K562 (cell line): ENCODE data around the gene ZG16B. TPM values are rescaled to one million over a fixed set of nuclear protein-coding genes. Genes with fewer than 3 reads are reported as not detected.

Experiments used
- ATAC-seq: fragments of 200-7000 bp; cut with Tn5 transposase; 3 replicates; pipeline ENCODE4 v1.9.1; 2020; ENCODE audit warnings: moderate library complexity
- BruUV-seq: library from RNA; stranded (reverse); fragments of 400-500 nt; replicated peaks from 2 replicates; lab custom pipeline; 2021; lab: Mats Ljungman, UMichigan
- CTCF ChIA-PET: fragments of 300-600 bp; formaldehyde crosslinking; extraction: SDS; loops from one replicate; lab custom pipeline; 2021; ENCODE audit warnings: low intra/inter-chr PET ratio; lab: Yijun Ruan, JAX
- POLR2A ChIA-PET: fragments of 300-600, 350-650 bp; sonication (Branson Sonifier 250); formaldehyde crosslinking; extraction: SDS; loops from one replicate; lab custom pipeline; 2021; ENCODE audit warnings: antibody characterized with exemption, inconsistent platforms; lab: Yijun Ruan, JAX
- DNase-seq, 4 experiments: peaks; one replicate each; pipeline versions ENCODE4 v3.0.0 to v3.0.0-alpha.2; 2011 to 2018; ENCODE audit warnings: low spot score in 3 of 4, mixed read lengths in 3 of 4; ENCODE audit errors: extremely low read depth in 1 of 4
- FAIRE-seq: peaks from 2 replicates; lab custom pipeline; 2011; peaks lifted over from hg19 to GRCh38; lab: Jason Lieb, UNC
- H2AFZ ChIP-seq: 2 replicates; pipeline ENCODE4 v1.6.0; 2011; ENCODE audit warnings: low read depth, low read length, control low read depth, inconsistent platforms
- H3K27ac ChIP-seq: fragments of 200-600 bp; 3 replicates; pipeline ENCODE4 v1.8.0; 2011; ENCODE audit warnings: low read depth, mild to moderate bottlenecking, control low read depth, inconsistent platforms, low read length, moderate library complexity, mixed read lengths; ENCODE audit errors: extremely low read depth
- H3K27me3 ChIP-seq, 2 experiments: fragments of 300-600 bp in 1 of 2; 2 replicates in 1 of 2; 3 replicates in 1 of 2; pipeline versions ENCODE4 v1.6.0 to v1.8.0; 2011; ENCODE audit warnings: inconsistent platforms in 2 of 2, low read length in 2 of 2, mild to moderate bottlenecking in 1 of 2, mixed read lengths in 1 of 2, moderate library complexity in 1 of 2; ENCODE audit not compliant: control insufficient read depth in 2 of 2, insufficient read depth in 2 of 2
- H3K36me3 ChIP-seq: fragments of 300-600 bp; 3 replicates; pipeline ENCODE4 v1.8.0; 2011; ENCODE audit warnings: mild to moderate bottlenecking, low read length, inconsistent platforms; ENCODE audit not compliant: control insufficient read depth, insufficient read depth
- H3K4me1 ChIP-seq, 2 experiments: fragments of 200-600 bp in 1 of 2; replicated peaks in 1 of 2; 2 replicates in 1 of 2; 3 replicates in 1 of 2; pipeline versions ENCODE4 v1.5.1 to v1.8.0; 2011; ENCODE audit warnings: inconsistent platforms in 2 of 2, low read length in 2 of 2, mild to moderate bottlenecking in 1 of 2, mixed read lengths in 1 of 2, moderate library complexity in 1 of 2; ENCODE audit not compliant: control insufficient read depth in 2 of 2, insufficient read depth in 2 of 2
- H3K4me2 ChIP-seq: 2 replicates; pipeline ENCODE4 v1.6.1; 2011; ENCODE audit warnings: low read length, control low read depth, inconsistent platforms, mixed read lengths; ENCODE audit not compliant: insufficient read depth
- H3K4me3 ChIP-seq: fragments of 200-600 bp; sonication (generic), shearing (Covaris generic); 2 replicates; pipeline ENCODE4 v1.5.1; 2016; ENCODE audit warnings: control low read depth, inconsistent platforms
- H3K79me2 ChIP-seq: fragments of 200-600 bp; 3 replicates; pipeline ENCODE4 v1.8.0; 2011; ENCODE audit warnings: low read length, inconsistent platforms; ENCODE audit not compliant: control insufficient read depth, insufficient read depth
- H3K9ac ChIP-seq, 2 experiments: 2 replicates each; pipeline versions ENCODE4 v1.6.0 to v1.6.1; 2011; ENCODE audit warnings: low read depth in 2 of 2, low read length in 2 of 2, control low read depth in 1 of 2, inconsistent platforms in 1 of 2, mild to moderate bottlenecking in 1 of 2, mixed read lengths in 1 of 2; ENCODE audit not compliant: insufficient read depth in 1 of 2
- H3K9me1 ChIP-seq: one replicate; pipeline ENCODE4 v1.6.0; 2011; ENCODE audit warnings: inconsistent platforms, mild to moderate bottlenecking, low read length, moderate library complexity; ENCODE audit not compliant: control insufficient read depth, insufficient read depth
- H3K9me3 ChIP-seq: replicated peaks from 2 replicates; pipeline ENCODE4 v1.5.1; 2011; ENCODE audit warnings: low read depth, low read length, inconsistent platforms; ENCODE audit not compliant: control insufficient read depth, insufficient read depth
- H4K20me1 ChIP-seq: replicated peaks from 2 replicates; pipeline ENCODE4 v1.6.1; 2011; ENCODE audit warnings: low read length, inconsistent platforms, mixed read lengths; ENCODE audit not compliant: control insufficient read depth, insufficient read depth
- ATF1 ChIP-seq, 2 experiments: fragments of 450-650 bp in 1 of 2; IDR thresholded peaks; 2 replicates each; pipeline ENCODE4 v1.6.1; 2016; ENCODE audit warnings: missing compliant biosample characterization in 1 of 2, missing genetic modification characterization in 1 of 2
- BDP1 ChIP-seq: IDR thresholded peaks from 3 replicates; pipeline ENCODE4 v1.6.1; 2011; ENCODE audit not compliant: insufficient read length, insufficient read depth
- HINFP ChIP-seq: fragments of 450-650 bp; conservative IDR thresholded peaks from 2 replicates; pipeline ENCODE4 v1.6.1; 2016; ENCODE audit warnings: missing genetic modification characterization, low read depth, mild to moderate bottlenecking, control low read depth, missing compliant biosample characterization
- PML ChIP-seq: IDR thresholded peaks from 2 replicates; pipeline ENCODE4 v1.6.1; 2012; ENCODE audit warnings: low read length, inconsistent platforms
- SAFB2 ChIP-seq: fragments of 200-400 bp; formaldehyde crosslinking; IDR thresholded peaks from 2 replicates; pipeline ENCODE4 v1.6.1; 2018; ENCODE audit warnings: borderline replicate concordance, low read length, low read depth, moderate library complexity; ENCODE audit not compliant: severe bottlenecking
- SIN3A ChIP-seq, 2 experiments: fragments of 150-350 bp in 1 of 2; IDR thresholded peaks; 2 replicates each; pipeline ENCODE4 v1.6.1; 2011 to 2016; ENCODE audit warnings: borderline replicate concordance in 2 of 2, low read depth in 2 of 2, low read length in 2 of 2, mild to moderate bottlenecking in 2 of 2, moderate library complexity in 2 of 2; ENCODE audit not compliant: control insufficient read depth in 1 of 2
- SNIP1 ChIP-seq: fragments of 450-650 bp; IDR thresholded peaks from 2 replicates; pipeline ENCODE4 v1.7.1; 2017; ENCODE audit warnings: low read depth, mild to moderate bottlenecking
- SREBF1 ChIP-seq: fragments of 150-350 bp; IDR thresholded peaks from 2 replicates; pipeline ENCODE4 v1.6.1; 2014; ENCODE audit warnings: antibody characterized with exemption, low read depth, low read length, borderline replicate concordance
- SRSF3 ChIP-seq: fragments of 200-400 bp; formaldehyde crosslinking; IDR thresholded peaks from 2 replicates; pipeline ENCODE4 v1.6.1; 2016; ENCODE audit warnings: mild to moderate bottlenecking, low read length, moderate library complexity; ENCODE audit not compliant: insufficient read depth
- TOE1 ChIP-seq, 2 experiments: fragments of 450-650 bp in 1 of 2; sonication (generic) in 1 of 2; formaldehyde crosslinking in 1 of 2; IDR thresholded peaks; 2 replicates each; pipeline versions ENCODE4 v1.7.1 to v1.8.0; 2016 to 2022; ENCODE audit warnings: borderline replicate concordance in 2 of 2, mild to moderate bottlenecking in 2 of 2, antibody characterized with exemption in 1 of 2, inconsistent platforms in 1 of 2, low read depth in 1 of 2, missing genetic modification reagents in 1 of 2, moderate library complexity in 1 of 2
- ZNF740 ChIP-seq, 3 experiments: fragments of 200-800 bp in 1 of 3; sonication (Bioruptor generic) in 1 of 3; sonication (generic) in 1 of 3; formaldehyde crosslinking in 1 of 3; IDR thresholded peaks; 2 replicates each; pipeline versions ENCODE4 v1.6.1 to v1.8.0; 2016 to 2022; ENCODE audit warnings: mild to moderate bottlenecking in 2 of 3, missing compliant biosample characterization in 2 of 3, missing genetic modification characterization in 2 of 3, missing genetic modification reagents in 1 of 3
- WGBS: fragments of 100-300 bp; shearing (Covaris generic); methylation state at CpG from one replicate; pipeline ENCODE4 v1.1.6; 2016; ENCODE audit warnings: low coverage, mixed read lengths; ENCODE audit not compliant: insufficient coverage; ENCODE audit errors: missing lambda C conversion rate; 5-methylcytosine and 5-hydroxymethylcytosine counted together
- in situ Hi-C: fragments of 300-500 bp; cut with MboI; formaldehyde crosslinking; loops from 4 replicates; pipeline ENCODE4 v1.15.0; 2018; ENCODE audit warnings: inconsistent platforms, mixed read lengths
- intact Hi-C: fragments of 100-400 bp; cut with micrococcal nuclease; formaldehyde crosslinking; loops from 2 replicates; pipeline ENCODE4 v1.14.2; 2022
- polyA plus RNA-seq, 8 experiments: library from polyadenylated mRNA; depleted of rRNA in 4 of 8; stranded (reverse) in 5 of 8; unstranded in 3 of 8; fragments of >200 nt; fragmentation: Nextera tagmentation in 2 of 8; fragmentation: Illumina TruSeq in 1 of 8; extraction: Ambion mirVana in 2 of 8; extraction: Trizol in 1 of 8; gene quantifications; 2 replicates each; pipeline versions ENCODE4 v1.2.1 to v1.2.3, GENCODE V29; 2011 to 2014; ENCODE audit warnings: inconsistent platforms in 1 of 8, missing spikeins in 1 of 8
- total RNA-seq, 7 experiments: library from RNA; depleted of rRNA in 6 of 7; stranded (reverse); fragments of >200 nt in 6 of 7; fragmentation: Illumina TruSeq in 2 of 7; extraction: Trizol in 2 of 7; gene quantifications; 2 replicates each; pipeline versions ENCODE4 v1.2.1 to v1.2.3, GENCODE V29; 2011 to 2021; ENCODE audit warnings: low replicate concordance in 1 of 7

The ZG16B gene
- total and polyA plus RNA-seq, 9 of the 15 experiments (the other 6 are each of a cell fraction or from before 2014, with no cell fraction given), result 0.25 to 0.43 (median 0.34) TPM; not detected in 5

- no TSS peak for BruUV-seq
- ChIA-PET CTCF (no interaction called here), POLR2A (interaction anchor here (0.6 to 1.1 kb wide), 5 partner anchors 9 to 72 kb away, joined by 3 to 6 read pairs (median 4); no protein-coding TSS in a partner anchor)
- TF ChIP-seq SIN3A (IDR thresholded peaks at IDR 0.05; ENCODE audit: borderline replicate concordance in 2 of 2, control insufficient read depth in 1 of 2, low read depth in 2 of 2, low read length in 2 of 2) (no peak), TOE1 (IDR thresholded peaks at IDR 0.05; ENCODE audit: borderline replicate concordance) (no peak), TOE1 (CRISPR knock-in tag; IDR thresholded peaks at IDR 0.05; ENCODE audit: borderline replicate concordance, low read depth) (no peak), BDP1 (no peak), PML (no peak), ZNF740 (CRISPR knock-in tag; IDR thresholded peaks at IDR 0.05) (no peak), ZNF740 (tag; IDR thresholded peaks at IDR 0.05) (no peak), SAFB2 (no peak), SREBF1 (no peak), HINFP (tag) (no peak), SRSF3 (no peak), ATF1 (CRISPR knock-in tag; IDR thresholded peaks at IDR 0.05) (no peak), ATF1 (tag; IDR thresholded peaks at IDR 0.05) (no peak), SNIP1 (no peak)
- Histone ChIP-seq H3K4me2 (no peak overlapping the region), H3K79me2 (peaks cover 18% of the 10 kb centered on the region), H3K27ac (no peak overlapping the region), H3K4me3 (no peak overlapping the region), H3K4me1 (peaks cover 5 to 47% of the 10 kb centered on the region in 2 experiments; a peak in 4 of 5 replicates), H4K20me1 (0 out of 2 replicates have a peak, but pooled peaks cover 4% of the 10 kb centered on the region), H3K9ac (no peak overlapping the region), H3K36me3 (peaks cover 32% of the 10 kb centered on the region; the same call in 2 of the 3 replicates), H2AFZ (no peak overlapping the region), H3K9me3 (no peaks in the 10 kb centered on the region), H3K9me1 (no peaks in the 10 kb centered on the region), H3K27me3 (peaks cover 4 to 20% of the 10 kb centered on the region in 2 experiments; a peak in 3 of 5 replicates)
- intact Hi-C loops, result no loop called here
- WGBS, result 55% methylated on average over 4 of the region's 4 CpGs
- peak; percentile 35 for FAIRE-seq
- no peak for DNase-seq
- ATAC-seq, result no peak
- in situ Hi-C loops, result no loop called here
Observed at GRCh38 chr16:2822496-2822895, 7.6 kb upstream of the ZG16B start.
